BE2C (cell line): ENCODE results near the gene DNM2.
"Not testable (repeated sequence)": the region's sequence is repeated elsewhere in the genome, so short reads cannot be mapped to it uniquely, and the experiment has no call there.

Experiments used
- DNase-seq: peaks from one replicate; pipeline ENCODE4 v3.0.0-alpha.2; 2020
- H3K27me3 ChIP-seq: fragments of 250-450 bp; sonication (Bioruptor Pico); 2 replicates; pipeline ENCODE4 v1.5.1; 2020; ENCODE audit warnings: mild to moderate bottlenecking
- H3K36me3 ChIP-seq: fragments of 250-450 bp; sonication (Bioruptor Pico); 2 replicates; pipeline ENCODE4 v1.5.1; 2020; ENCODE audit warnings: mild to moderate bottlenecking
- H3K4me1 ChIP-seq: fragments of 250-450 bp; sonication (Bioruptor Pico); 2 replicates; pipeline ENCODE4 v1.5.1; 2020
- H3K4me3 ChIP-seq: 2 replicates; pipeline ENCODE4 v1.5.1; 2011; ENCODE audit warnings: low read depth, low read length
- H3K9me3 ChIP-seq: fragments of 250-450 bp; sonication (Bioruptor Pico); 2 replicates; pipeline ENCODE4 v1.5.1; 2020
- CTCF ChIP-seq: IDR thresholded peaks from 2 replicates; pipeline ENCODE4 v1.5.1; 2012; ENCODE audit warnings: mild to moderate bottlenecking, low read depth, low read length

Gene DNM2

GRCh38 chr19:10855879-10856522, 138.1 kb downstream of the DNM2 start:
- peak; percentile 44 for DNase-seq
- Histone ChIP-seq H3K9me3 (no peaks in the 10 kb centered on the region), H3K36me3 (no peaks in the 10 kb centered on the region), H3K27me3 (no peaks in the 10 kb centered on the region), H3K4me3 (no peak overlapping the region), H3K4me1 (no peaks in the 10 kb centered on the region)
- TF ChIP-seq CTCF = peak; percentile 63

- not testable (repeated sequence) for H3K9me3 ChIP-seq, H3K27me3 ChIP-seq, DNase-seq, H3K36me3 ChIP-seq, H3K4me1 ChIP-seq, H3K4me3 ChIP-seq
Measured at GRCh38 chr19:10856899-10857298, 139.0 kb downstream of the DNM2 start.

GRCh38 chr19:10858204-10858828, 140.4 kb downstream of the DNM2 start:
- no peaks in the 10 kb centered on the region for H3K9me3 ChIP-seq
- TF ChIP-seq CTCF = peak; percentile 89
- H3K4me1 ChIP-seq = no peaks in the 10 kb centered on the region
- H3K4me3 ChIP-seq = no peak overlapping the region
- DNase-seq = peak; percentile 27
- no peaks in the 10 kb centered on the region for H3K27me3 ChIP-seq
- no peaks in the 10 kb centered on the region for H3K36me3 ChIP-seq

GRCh38 chr19:10861103-10861651, 143.3 kb downstream of the DNM2 start:
- DNase-seq = peak; percentile 54
- no peaks in the 10 kb centered on the region for H3K4me1 ChIP-seq
- H3K36me3 ChIP-seq = no peaks in the 10 kb centered on the region
- H3K9me3 ChIP-seq = no peaks in the 10 kb centered on the region
- H3K27me3 ChIP-seq = no peaks in the 10 kb centered on the region
- peak; percentile 62 for TF ChIP-seq CTCF
- no peak overlapping the region for H3K4me3 ChIP-seq

- no peak for DNase-seq
- TF ChIP-seq CTCF = no peak
Measured at GRCh38 chr19:10862561-10863106, 144.8 kb downstream of the DNM2 start.

GRCh38 chr19:10863107-10863717, 145.3 kb downstream of the DNM2 start:
- Histone ChIP-seq H3K27me3 (no peaks in the 10 kb centered on the region), H3K4me1 (no peaks in the 10 kb centered on the region), H3K9me3 (no peaks in the 10 kb centered on the region), H3K4me3 (no peak overlapping the region), H3K36me3 (no peaks in the 10 kb centered on the region)
- DNase-seq = no peak
- TF ChIP-seq CTCF = no peak

More at GRCh38 chr19:10862561-10863106, 144.8 kb downstream of the DNM2 start:
- no peaks in the 10 kb centered on the region for H3K9me3 ChIP-seq
- no peak overlapping the region for H3K4me3 ChIP-seq
- no peaks in the 10 kb centered on the region for H3K36me3 ChIP-seq
- no peaks in the 10 kb centered on the region for H3K27me3 ChIP-seq
- H3K4me1 ChIP-seq = no peaks in the 10 kb centered on the region
